Osteocyte (in vitro differentiated cells): Measurements from ENCODE around the gene PAIP2. TPM values are rescaled to one million over a fixed set of nuclear protein-coding genes. Genes with fewer than 3 reads are reported as not detected.
"Not testable (repeated sequence)": the region's sequence is repeated elsewhere in the genome, so short reads cannot be mapped to it uniquely, and the experiment has no call there.

Experiments used
- DNase-seq: peaks from one replicate; pipeline ENCODE4 v3.0.0; 2021; ENCODE audit warnings: mixed read lengths; ENCODE audit not compliant: unreplicated experiment; ENCODE audit errors: extremely low spot score
- H3K27ac Mint-ChIP-seq: one replicate; pipeline ENCODE4 v1.8.0; 2021; ENCODE audit warnings: mild to moderate bottlenecking, mixed read lengths; ENCODE audit not compliant: unreplicated experiment
- H3K27me3 Mint-ChIP-seq: one replicate; pipeline ENCODE4 v1.8.0; 2021; ENCODE audit warnings: mixed read lengths; ENCODE audit not compliant: unreplicated experiment
- H3K36me3 Mint-ChIP-seq: one replicate; pipeline ENCODE4 v1.8.0; 2021; ENCODE audit warnings: mixed read lengths; ENCODE audit not compliant: unreplicated experiment
- H3K4me1 Mint-ChIP-seq: one replicate; pipeline ENCODE4 v1.8.0; 2021; ENCODE audit warnings: mixed read lengths; ENCODE audit not compliant: unreplicated experiment
- H3K4me3 Mint-ChIP-seq: one replicate; pipeline ENCODE4 v1.8.0; 2021; ENCODE audit warnings: mild to moderate bottlenecking, moderate library complexity, mixed read lengths; ENCODE audit not compliant: unreplicated experiment
- H3K9me3 Mint-ChIP-seq: one replicate; pipeline ENCODE4 v1.8.0; 2021; ENCODE audit warnings: mixed read lengths; ENCODE audit not compliant: unreplicated experiment
- total RNA-seq: library from RNA; stranded (reverse); gene quantifications from 2 replicates; pipeline ENCODE4 v1.2.1, GENCODE V29; 2021
- TF ChIP-seq, protein P1 (sequence below): fragments of 200-600 bp; sonication (generic); IDR thresholded peaks from 2 replicates; pipeline ENCODE4 v1.5.0; 2021; ENCODE audit warnings: antibody characterized with exemption, mild to moderate bottlenecking, moderate library complexity

Gene PAIP2
- total RNA-seq, 1 donor from 2014 or later = 71.8 TPM

- Mint-ChIP-seq H3K4me1 (peaks cover 29% of the 10 kb centered on the region), H3K36me3 (peaks cover 3% of the 10 kb centered on the region), H3K27ac (no peak overlapping the region), H3K4me3 (no peak overlapping the region), H3K27me3 (no peaks in the 10 kb centered on the region), H3K9me3 (no peaks in the 10 kb centered on the region)
- DNase-seq = no peak
- TF ChIP-seq, protein P1, sequence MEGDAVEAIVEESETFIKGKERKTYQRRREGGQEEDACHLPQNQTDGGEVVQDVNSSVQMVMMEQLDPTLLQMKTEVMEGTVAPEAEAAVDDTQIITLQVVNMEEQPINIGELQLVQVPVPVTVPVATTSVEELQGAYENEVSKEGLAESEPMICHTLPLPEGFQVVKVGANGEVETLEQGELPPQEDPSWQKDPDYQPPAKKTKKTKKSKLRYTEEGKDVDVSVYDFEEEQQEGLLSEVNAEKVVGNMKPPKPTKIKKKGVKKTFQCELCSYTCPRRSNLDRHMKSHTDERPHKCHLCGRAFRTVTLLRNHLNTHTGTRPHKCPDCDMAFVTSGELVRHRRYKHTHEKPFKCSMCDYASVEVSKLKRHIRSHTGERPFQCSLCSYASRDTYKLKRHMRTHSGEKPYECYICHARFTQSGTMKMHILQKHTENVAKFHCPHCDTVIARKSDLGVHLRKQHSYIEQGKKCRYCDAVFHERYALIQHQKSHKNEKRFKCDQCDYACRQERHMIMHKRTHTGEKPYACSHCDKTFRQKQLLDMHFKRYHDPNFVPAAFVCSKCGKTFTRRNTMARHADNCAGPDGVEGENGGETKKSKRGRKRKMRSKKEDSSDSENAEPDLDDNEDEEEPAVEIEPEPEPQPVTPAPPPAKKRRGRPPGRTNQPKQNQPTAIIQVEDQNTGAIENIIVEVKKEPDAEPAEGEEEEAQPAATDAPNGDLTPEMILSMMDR = no peak
These were observed 65.9 kb downstream of the PAIP2 start for GRCh38 chr5:139407517-139407916.

DNA sequence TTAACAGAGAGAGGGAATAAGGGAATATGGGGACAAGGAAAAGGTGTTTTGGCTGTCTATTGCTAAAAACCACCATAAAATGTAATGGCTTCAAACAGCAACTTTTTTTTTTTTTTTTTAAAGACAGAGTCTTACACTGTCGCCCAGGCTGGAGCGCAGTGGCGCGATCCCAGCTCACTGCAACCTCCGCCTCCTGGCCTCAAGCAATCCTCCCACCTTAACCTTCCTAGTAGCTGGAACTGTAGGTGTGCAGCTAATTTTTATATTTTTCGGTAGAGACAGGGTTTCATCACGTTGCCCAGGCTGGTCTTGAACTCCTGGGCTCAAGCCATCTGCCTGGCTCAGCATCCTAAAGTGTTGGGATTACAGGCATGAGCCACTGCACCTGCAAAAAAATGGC is 66.5 kb downstream of the PAIP2 start:
- no peaks in the 10 kb centered on the region for H3K9me3 Mint-ChIP-seq
- H3K36me3 Mint-ChIP-seq = peaks cover 4% of the 10 kb centered on the region
- TF ChIP-seq, protein P1 = no peak
- no peaks in the 10 kb centered on the region for H3K27me3 Mint-ChIP-seq
- peaks cover 23% of the 10 kb centered on the region for H3K4me1 Mint-ChIP-seq
- no peak for DNase-seq
- no peak overlapping the region for H3K27ac Mint-ChIP-seq
- no peak overlapping the region for H3K4me3 Mint-ChIP-seq

DNA sequence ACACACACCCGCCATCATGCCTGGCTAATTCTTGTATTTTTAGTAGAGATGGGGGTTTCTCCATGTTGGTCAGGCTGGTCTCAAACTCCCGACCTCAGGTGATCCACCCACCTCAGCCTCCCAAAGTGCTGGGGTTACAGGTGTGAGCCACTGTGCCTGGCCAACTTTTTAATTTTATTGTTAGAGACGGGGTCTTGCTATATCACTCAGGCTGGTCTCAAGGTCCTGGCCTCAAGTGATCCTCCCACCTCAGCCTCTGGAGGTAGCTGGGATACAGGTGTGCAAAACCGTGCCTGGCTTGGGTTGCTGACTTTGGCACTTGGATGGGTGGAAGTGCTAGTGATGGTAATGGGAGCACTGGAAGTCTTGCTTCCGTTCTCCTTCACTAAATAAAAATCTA is 67.5 kb downstream of the PAIP2 start:
- Mint-ChIP-seq H3K4me1 (peaks cover 18% of the 10 kb centered on the region), H3K36me3 (peaks cover 11% of the 10 kb centered on the region)
- not testable (repeated sequence) for H3K27ac Mint-ChIP-seq, DNase-seq, H3K9me3 Mint-ChIP-seq, H3K4me3 Mint-ChIP-seq, H3K27me3 Mint-ChIP-seq

GRCh38 chr5:139410121-139410992 is 68.7 kb downstream of the PAIP2 start:
- H3K36me3 Mint-ChIP-seq = peaks cover 12% of the 10 kb centered on the region
- no peaks in the 10 kb centered on the region for H3K9me3 Mint-ChIP-seq
- no peak for DNase-seq

GRCh38 chr5:139410993-139411828 is 69.6 kb downstream of the PAIP2 start:
- DNase-seq = no peak
- no peak overlapping the region for H3K4me3 Mint-ChIP-seq
- H3K27ac Mint-ChIP-seq = no peak overlapping the region
- H3K36me3 Mint-ChIP-seq = peaks cover 15% of the 10 kb centered on the region
- no peaks in the 10 kb centered on the region for H3K4me1 Mint-ChIP-seq
- no peaks in the 10 kb centered on the region for H3K27me3 Mint-ChIP-seq
- no peaks in the 10 kb centered on the region for H3K9me3 Mint-ChIP-seq
- TF ChIP-seq, protein P1 = no peak

More at GRCh38 chr5:139410121-139410992, 68.7 kb downstream of the PAIP2 start:
- H3K27ac Mint-ChIP-seq = no peak overlapping the region
- no peaks in the 10 kb centered on the region for H3K27me3 Mint-ChIP-seq
- H3K4me1 Mint-ChIP-seq = peaks cover 7% of the 10 kb centered on the region
- no peak overlapping the region for H3K4me3 Mint-ChIP-seq
- TF ChIP-seq, protein P1 = no peak
